Measurements from ENCODE around the gene SSH2.

DNA sequence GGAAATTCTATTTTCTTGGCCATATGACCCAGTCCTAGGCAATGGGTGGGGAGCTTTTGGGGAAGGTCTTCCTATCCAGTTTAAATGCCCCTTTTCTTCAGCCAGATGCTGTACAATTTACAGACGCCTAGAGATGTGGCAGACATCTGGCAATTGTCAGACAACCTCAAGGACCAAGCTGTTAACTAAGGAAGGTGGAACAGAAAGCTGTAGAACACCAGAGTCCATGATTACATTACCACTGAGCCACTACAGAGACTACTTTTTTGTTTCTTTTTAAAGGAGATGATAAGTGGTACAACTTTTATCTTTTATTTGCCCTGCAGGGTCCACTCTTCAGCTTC lies 286.2 kb downstream of the SSH2 start:
- no peak for TF ChIP-seq EZH2phosphoT487 (conservative IDR thresholded peaks at IDR 0.05; ENCODE audit: low read length)
- TF ChIP-seq, protein P1, sequence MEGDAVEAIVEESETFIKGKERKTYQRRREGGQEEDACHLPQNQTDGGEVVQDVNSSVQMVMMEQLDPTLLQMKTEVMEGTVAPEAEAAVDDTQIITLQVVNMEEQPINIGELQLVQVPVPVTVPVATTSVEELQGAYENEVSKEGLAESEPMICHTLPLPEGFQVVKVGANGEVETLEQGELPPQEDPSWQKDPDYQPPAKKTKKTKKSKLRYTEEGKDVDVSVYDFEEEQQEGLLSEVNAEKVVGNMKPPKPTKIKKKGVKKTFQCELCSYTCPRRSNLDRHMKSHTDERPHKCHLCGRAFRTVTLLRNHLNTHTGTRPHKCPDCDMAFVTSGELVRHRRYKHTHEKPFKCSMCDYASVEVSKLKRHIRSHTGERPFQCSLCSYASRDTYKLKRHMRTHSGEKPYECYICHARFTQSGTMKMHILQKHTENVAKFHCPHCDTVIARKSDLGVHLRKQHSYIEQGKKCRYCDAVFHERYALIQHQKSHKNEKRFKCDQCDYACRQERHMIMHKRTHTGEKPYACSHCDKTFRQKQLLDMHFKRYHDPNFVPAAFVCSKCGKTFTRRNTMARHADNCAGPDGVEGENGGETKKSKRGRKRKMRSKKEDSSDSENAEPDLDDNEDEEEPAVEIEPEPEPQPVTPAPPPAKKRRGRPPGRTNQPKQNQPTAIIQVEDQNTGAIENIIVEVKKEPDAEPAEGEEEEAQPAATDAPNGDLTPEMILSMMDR (IDR thresholded peaks at IDR 0.05; ENCODE audit: insufficient read depth, low read length, poor library complexity, severe bottlenecking), result no peak

Data from SU-DHL-6 (cell line).